ENCODE data around the gene DCC.

DCC gene

GRCh38 chr18:52610451-52611115 is 270.6 kb downstream of the DCC start:
- DNase-seq = no peak

GRCh38 chr18:52612406-52612805 is 272.4 kb downstream of the DCC start:
- DNase-seq = no peak

GRCh38 chr18:52615321-52615720 is 275.3 kb downstream of the DCC start:
- DNase-seq = no peak

- DNase-seq = no peak
Observed at GRCh38 chr18:52615943-52616342, 275.9 kb downstream of the DCC start.

- no peak for DNase-seq
Observed at GRCh38 chr18:52617931-52618330, 277.9 kb downstream of the DCC start.

GRCh38 chr18:52620926-52621439 is 281.0 kb downstream of the DCC start:
- no peak for DNase-seq

GRCh38 chr18:52624702-52625101 is 284.7 kb downstream of the DCC start:
- DNase-seq = no peak

GRCh38 chr18:52636536-52636935 is 296.5 kb downstream of the DCC start:
- DNase-seq = peak in 1 of 2 donors; percentile 0

GRCh38 chr18:52648201-52648600 is 308.2 kb downstream of the DCC start:
- DNase-seq = no peak

- DNase-seq = no peak
Observed at GRCh38 chr18:52652391-52652790, 312.4 kb downstream of the DCC start.

- DNase-seq = no peak
Observed at GRCh38 chr18:52657043-52657805, 317.2 kb downstream of the DCC start.

- no peak for DNase-seq
Observed at GRCh38 chr18:52667463-52668065, 327.6 kb downstream of the DCC start.

- no peak for DNase-seq
Observed at GRCh38 chr18:52670896-52671295, 330.9 kb downstream of the DCC start.

- no peak for DNase-seq
Observed at GRCh38 chr18:52678034-52678433, 338.0 kb downstream of the DCC start.

GRCh38 chr18:52678551-52678950 is 338.6 kb downstream of the DCC start:
- no peak for DNase-seq

GRCh38 chr18:52679354-52679753 is 339.4 kb downstream of the DCC start:
- DNase-seq = no peak

GRCh38 chr18:52682260-52682659 is 342.3 kb downstream of the DCC start:
- no peak for DNase-seq

- no peak for DNase-seq
Observed at GRCh38 chr18:52685316-52685715, 345.3 kb downstream of the DCC start.

- no peak for DNase-seq
Observed at GRCh38 chr18:52691841-52692240, 351.8 kb downstream of the DCC start.

- no peak for DNase-seq
Observed at GRCh38 chr18:52694804-52695203, 354.8 kb downstream of the DCC start.

GRCh38 chr18:52700116-52700515 is 360.1 kb downstream of the DCC start:
- DNase-seq = no peak

- DNase-seq = no peak
Observed at GRCh38 chr18:52700816-52701215, 360.8 kb downstream of the DCC start.

- no peak for DNase-seq
Observed at GRCh38 chr18:52701219-52701935, 361.4 kb downstream of the DCC start.
